SKM-1 (cell line): ENCODE results near the gene LRRC31.
A peak's percentile ranks its signal among the peaks of the same experiment; 100 is the strongest.

Experiments
- DNase-seq: peaks from one replicate; lab custom pipeline; 2025; ENCODE audit not compliant: unreplicated experiment; lab: John Stamatoyannopoulos, UW

The LRRC31 gene

GRCh38 chr3:169813757-169814517, 55.8 kb downstream of the LRRC31 start:
- peak; percentile 67 for DNase-seq

- no peak for DNase-seq
Measured at GRCh38 chr3:169813278-169813677, 56.5 kb downstream of the LRRC31 start.

DNA sequence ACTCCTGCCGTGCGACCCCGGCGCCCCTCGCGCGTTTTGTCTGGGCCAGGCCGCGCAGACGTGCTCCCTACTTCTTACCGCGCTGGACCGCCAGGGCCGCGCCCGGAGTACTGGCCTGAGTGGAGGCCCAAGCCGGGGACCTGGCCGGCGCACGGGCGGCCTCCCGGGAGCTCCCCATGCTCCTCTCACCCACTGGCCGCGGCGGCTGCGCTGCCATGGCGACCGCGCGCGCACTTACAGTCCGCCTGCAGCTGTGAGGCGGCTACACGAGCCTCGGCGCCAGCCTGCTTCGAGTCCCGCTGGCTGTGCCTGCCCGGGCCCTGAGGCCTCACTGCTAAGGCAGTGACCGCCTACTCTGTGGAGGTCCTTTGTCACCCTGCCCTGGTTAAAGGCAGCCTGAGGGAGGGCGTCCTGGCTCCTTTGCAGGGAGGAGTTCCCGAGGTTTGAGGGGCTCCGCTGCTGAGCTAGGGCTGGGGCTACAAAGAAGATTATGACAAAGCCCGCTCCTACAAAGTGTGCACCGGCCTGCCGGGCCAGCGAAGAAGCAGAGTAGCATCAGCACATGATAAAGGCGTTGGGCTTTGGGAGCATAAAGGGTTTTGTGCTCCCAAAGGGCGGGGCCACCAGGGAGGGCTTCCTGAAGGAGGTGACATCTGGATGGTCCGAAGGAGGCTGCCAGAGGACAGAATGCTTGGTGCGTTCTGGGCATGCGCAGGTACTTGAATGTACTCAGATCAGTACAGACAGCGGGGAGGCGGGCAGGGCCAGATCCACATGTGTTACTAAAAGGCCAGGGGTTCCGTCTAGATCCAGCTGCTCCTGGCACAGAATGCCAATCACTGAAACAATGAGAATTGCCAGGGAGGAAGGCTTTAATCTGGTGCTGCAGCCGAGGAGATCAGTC, 57.2 kb downstream of the LRRC31 start, which contains the start of the genes LRRC34 and LRRIQ4:
TSS of gene LRRC34 (minus strand) at position 573 of the 904 bp plus-strand sequence. CDS start at position 217, 356 bp downstream.
TSS of gene LRRIQ4 (plus strand) at position 539 of the 904 bp plus-strand sequence. CDS start 9,052 bp downstream, outside the sequence.
- DNase-seq: peak; percentile 74

- no peak for DNase-seq
Measured at GRCh38 chr3:169811631-169812331, 58.0 kb downstream of the LRRC31 start.

- DNase-seq: no peak
Measured at GRCh38 chr3:169809230-169809795, 60.4 kb downstream of the LRRC31 start.

DNA sequence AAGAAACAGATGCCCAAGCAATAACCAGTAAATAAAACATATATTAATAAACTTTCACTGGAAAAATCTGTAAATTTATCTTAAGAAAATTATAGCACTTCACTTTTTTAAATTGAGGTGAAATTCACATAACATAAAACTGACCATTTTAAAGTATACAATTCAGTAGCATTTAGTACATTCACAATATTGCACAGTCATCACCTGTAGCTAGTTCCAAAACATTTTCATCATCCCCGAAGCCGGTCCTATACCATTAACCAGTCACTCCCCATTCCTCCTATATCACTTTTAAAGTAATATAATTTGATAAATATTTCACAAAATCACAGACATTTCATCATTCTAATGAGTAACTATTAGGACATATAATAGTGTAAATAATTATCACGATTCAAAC, 65.1 kb downstream of the LRRC31 start:
- no peak for DNase-seq

- DNase-seq: no peak
Measured at GRCh38 chr3:169792359-169792758, 77.4 kb downstream of the LRRC31 start.

GRCh38 chr3:169790687-169791429, 78.9 kb downstream of the LRRC31 start:
- DNase-seq: no peak

DNA sequence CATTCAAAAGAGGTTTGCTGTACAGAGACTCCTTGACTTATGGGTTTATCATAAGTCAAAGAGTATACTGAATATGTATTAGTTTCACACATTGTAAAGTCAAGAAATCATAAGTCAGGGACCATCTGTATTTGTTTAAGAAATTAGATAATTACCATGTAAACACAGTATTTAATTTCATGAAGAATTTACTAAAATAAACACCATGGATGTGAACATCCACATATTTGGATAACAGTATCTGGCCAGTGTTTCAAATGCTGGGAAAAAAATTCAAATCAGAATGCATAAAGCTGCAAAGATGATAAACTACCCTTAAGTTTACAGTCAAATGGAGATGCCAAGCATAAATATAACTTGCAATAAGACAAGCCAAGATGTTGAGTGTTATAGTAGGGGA, 79.5 kb downstream of the LRRC31 start:
- DNase-seq: no peak
